ENCODE measurements around the gene LRTM2.

GRCh38 chr12:1869145-1869544, 48.8 kb downstream of the LRTM2 start:
- TF ChIP-seq CTCF (IDR thresholded peaks at IDR 0.05) (no peak), ZFX (IDR thresholded peaks at IDR 0.05; ENCODE audit: borderline replicate concordance) (no peak)
